ENCODE measurements around the gene EPHB1. TPM values are rescaled to one million over a fixed set of nuclear protein-coding genes. Genes with fewer than 3 reads are reported as not detected.

Gene EPHB1
- total RNA-seq, 1 experiment from 2014 or later: 2.8 TPM

DNA sequence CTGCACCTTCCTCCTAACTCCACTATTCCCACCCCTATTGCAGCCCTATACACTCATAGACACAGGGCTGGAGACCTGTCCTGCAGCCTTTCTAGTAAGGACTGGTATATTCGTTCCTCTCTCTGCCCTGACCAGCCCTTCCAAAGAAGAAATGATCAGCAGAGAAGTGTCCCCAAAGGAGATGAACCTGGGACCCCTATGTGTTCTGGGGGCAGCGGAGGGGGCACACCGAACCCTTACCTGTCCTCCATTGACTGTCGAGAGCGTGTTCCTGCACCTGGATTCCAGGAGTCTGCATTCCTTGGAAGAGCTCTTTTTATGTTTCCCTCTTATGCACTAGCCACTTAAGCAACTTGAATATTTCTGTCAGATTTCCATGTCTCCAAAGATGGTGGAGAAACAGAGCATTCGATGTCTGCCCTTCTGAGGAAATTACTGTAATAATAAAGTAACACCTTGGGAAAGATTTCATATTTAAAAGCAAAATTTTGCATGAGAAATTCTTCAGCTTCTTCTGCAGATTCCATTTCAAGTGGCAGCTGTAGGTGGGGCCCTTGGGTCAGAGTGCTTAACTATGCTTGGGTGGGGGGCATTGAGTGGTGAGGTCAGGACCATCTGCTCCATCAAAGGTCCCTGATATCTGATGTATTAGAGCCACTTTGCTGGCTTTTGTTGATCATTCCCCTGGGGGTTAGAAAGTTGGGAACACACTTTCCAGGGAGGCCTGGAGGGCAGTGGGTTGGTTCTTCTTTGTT lies 6.3 kb downstream of the EPHB1 start:
- Histone ChIP-seq H3K9me3 (ENCODE audit: control insufficient read depth, low read depth, low read length) (no peaks in the 10 kb centered on the region), H2BK5ac (ENCODE audit: insufficient read length, low read length) (no peak overlapping the region), H2BK120ac (ENCODE audit: low read depth, low read length, poor library complexity, severe bottlenecking) (no peak overlapping the region), H2AFZ (ENCODE audit: low read length) (no peak overlapping the region), H3K56ac (ENCODE audit: insufficient read length, low read depth, low read length) (no peak overlapping the region), H3K79me1 (ENCODE audit: insufficient read depth, low read depth, low read length, poor library complexity, severe bottlenecking) (no peaks in the 10 kb centered on the region), H3K23me2 (ENCODE audit: insufficient read length, low read depth, low read length, poor library complexity, severe bottlenecking) (peaks cover 8% of the 10 kb centered on the region), H3K9ac (ENCODE audit: extremely low read depth, insufficient read length, low read length) (no peak overlapping the region), H4K5ac (ENCODE audit: insufficient read length, low read depth, low read length) (no peak overlapping the region), H3K79me2 (ENCODE audit: insufficient read depth, low read length) (no peaks in the 10 kb centered on the region), H2BK12ac (ENCODE audit: insufficient read length, low read depth, low read length) (no peak overlapping the region), H3K4me2 (ENCODE audit: insufficient read depth, insufficient read length, low read length) (no peak overlapping the region), H2BK15ac (ENCODE audit: low read depth, low read length) (no peak overlapping the region), H3K4me1 (ENCODE audit: insufficient read depth, low read length) (no peaks in the 10 kb centered on the region; the same call in 1 of the 2 replicates), H3K18ac (ENCODE audit: insufficient read length, low read depth, low read length) (no peak overlapping the region), H2BK20ac (ENCODE audit: low read depth, low read length, poor library complexity, severe bottlenecking) (no peak overlapping the region), H3T11ph (ENCODE audit: low read length) (no peak overlapping the region), H2AK5ac (ENCODE audit: insufficient read length, low read length) (no peak overlapping the region), H4K91ac (ENCODE audit: insufficient read length, low read depth, low read length) (no peak overlapping the region), H3K27me3 (ENCODE audit: insufficient read depth, low read length) (peaks cover 16% of the 10 kb centered on the region), H3K27ac (ENCODE audit: insufficient read length, low read depth, low read length) (no peak overlapping the region), H3K14ac (ENCODE audit: insufficient read depth, low read length) (no peak overlapping the region), H4K20me1 (ENCODE audit: control insufficient read depth, insufficient read depth, insufficient read length) (no peaks in the 10 kb centered on the region), H3K4ac (ENCODE audit: low read depth, low read length) (no peak overlapping the region), H4K8ac (replicated peaks; ENCODE audit: insufficient read length, low read depth, low read length) (no peak overlapping the region), H3K23ac (ENCODE audit: insufficient read length, low read depth, low read length) (no peak overlapping the region)
- Mint-ChIP-seq H3K27me3 (ENCODE audit: low read depth) (peaks cover 37% of the 10 kb centered on the region), H3K36me3 (ENCODE audit: insufficient read depth in 1 of 3, low read depth in 3 of 3) (no peaks in the 10 kb centered on the region), H3K4me3 (no peak overlapping the region), H3K9me3 (no peaks in the 10 kb centered on the region; a peak in 1 of 5 replicates), H3K27ac (peak overlapping the region in 1 of 3 experiments; percentile 23; a peak in 2 of 7 replicates), H3K4me1 (peaks cover 24 to 29% of the 10 kb centered on the region in 2 experiments)
- no peak for DNase-seq
- TF ChIP-seq, protein P1, sequence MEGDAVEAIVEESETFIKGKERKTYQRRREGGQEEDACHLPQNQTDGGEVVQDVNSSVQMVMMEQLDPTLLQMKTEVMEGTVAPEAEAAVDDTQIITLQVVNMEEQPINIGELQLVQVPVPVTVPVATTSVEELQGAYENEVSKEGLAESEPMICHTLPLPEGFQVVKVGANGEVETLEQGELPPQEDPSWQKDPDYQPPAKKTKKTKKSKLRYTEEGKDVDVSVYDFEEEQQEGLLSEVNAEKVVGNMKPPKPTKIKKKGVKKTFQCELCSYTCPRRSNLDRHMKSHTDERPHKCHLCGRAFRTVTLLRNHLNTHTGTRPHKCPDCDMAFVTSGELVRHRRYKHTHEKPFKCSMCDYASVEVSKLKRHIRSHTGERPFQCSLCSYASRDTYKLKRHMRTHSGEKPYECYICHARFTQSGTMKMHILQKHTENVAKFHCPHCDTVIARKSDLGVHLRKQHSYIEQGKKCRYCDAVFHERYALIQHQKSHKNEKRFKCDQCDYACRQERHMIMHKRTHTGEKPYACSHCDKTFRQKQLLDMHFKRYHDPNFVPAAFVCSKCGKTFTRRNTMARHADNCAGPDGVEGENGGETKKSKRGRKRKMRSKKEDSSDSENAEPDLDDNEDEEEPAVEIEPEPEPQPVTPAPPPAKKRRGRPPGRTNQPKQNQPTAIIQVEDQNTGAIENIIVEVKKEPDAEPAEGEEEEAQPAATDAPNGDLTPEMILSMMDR (conservative IDR thresholded peaks at IDR 0.05): no peak
- WGBS (ENCODE audit: extremely low coverage, insufficient read length, low lambda C conversion rate): no CpG with 5 or more reads among the region's 6 CpGs

Measured in H9 (cell line).